H1 (cell line): ENCODE results near the gene PRMT5. TPM values are rescaled to one million over a fixed set of nuclear protein-coding genes. Genes with fewer than 3 reads are reported as not detected.

Experiments used
- polyA plus RNA-seq, 7 experiments: library from polyadenylated mRNA; depleted of rRNA in 3 of 7; stranded (reverse) in 5 of 7; unstranded in 2 of 7; fragments of >200 nt in 5 of 7; fragments of 200-250 nt in 2 of 7; gene quantifications; 1 replicate in 5 of 7; 2 replicates in 1 of 7; 4 replicates in 1 of 7; pipeline versions ENCODE4 v1.2.1 to v1.2.3, GENCODE V29; 2011 to 2013; ENCODE audit warnings: missing spikeins in 2 of 7, mixed read lengths in 2 of 7
- total RNA-seq: library from RNA; stranded (reverse); fragmentation: NEBNext Ultra II Directional; extraction: Animal tissue kit (Norgen Biotek cat#: 25700); gene quantifications from 2 replicates; pipeline ENCODE4 v1.2.1, GENCODE V29; 2021
- TF ChIP-seq, protein P1 (sequence below): fragments of 300-600 bp; sonication (generic); IDR thresholded peaks from 2 replicates; pipeline ENCODE4 v1.7.1; 2012; ENCODE audit warnings: low read length, moderate library complexity, mild to moderate bottlenecking, inconsistent platforms; ENCODE audit not compliant: insufficient replicate concordance

PRMT5 gene
- total and polyA plus RNA-seq, 2 of the 8 experiments (the other 6 are each of a cell fraction or from before 2014, with no cell fraction given) = 171 to 402 TPM

DNA sequence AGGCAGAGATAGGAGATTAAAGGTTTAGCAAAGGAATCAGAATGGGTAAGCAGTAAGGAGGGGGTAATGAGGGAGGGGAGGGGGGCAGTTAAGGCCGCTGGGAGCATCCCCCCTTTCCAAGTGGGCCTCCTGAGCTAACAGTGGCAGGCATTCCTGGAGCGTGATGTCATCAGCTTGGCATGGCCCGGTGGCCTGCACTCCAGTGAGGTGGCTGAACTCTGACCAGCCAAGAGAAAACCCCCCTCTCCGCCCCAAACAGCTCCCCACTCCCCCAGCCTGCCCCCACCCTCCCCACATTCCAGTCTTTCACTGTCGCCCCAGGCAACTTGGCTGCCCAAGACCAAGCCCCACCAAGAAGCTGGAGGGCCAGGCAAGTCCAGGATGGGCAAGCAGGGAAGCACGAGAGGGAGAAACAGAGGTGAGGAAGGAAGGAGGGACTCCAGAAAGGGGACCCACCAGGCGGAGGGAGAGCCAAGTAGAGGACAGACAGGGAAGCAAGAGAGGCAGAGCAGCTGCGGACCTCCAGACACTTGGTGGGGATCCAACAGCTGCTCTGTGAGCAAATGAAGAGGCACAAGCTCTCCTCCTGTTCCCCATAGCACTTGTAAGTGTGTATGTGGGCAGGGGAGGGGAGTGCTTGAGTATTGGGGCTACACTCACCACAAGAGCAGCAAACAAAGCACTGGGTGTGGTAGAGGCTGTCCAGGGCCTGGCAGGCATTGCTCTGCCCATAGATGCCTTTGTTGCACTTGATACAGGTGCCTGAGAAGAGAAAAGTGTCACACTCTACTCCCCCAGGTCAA lies 48.7 kb upstream of the PRMT5 start (continued):
- TF ChIP-seq, protein P1, sequence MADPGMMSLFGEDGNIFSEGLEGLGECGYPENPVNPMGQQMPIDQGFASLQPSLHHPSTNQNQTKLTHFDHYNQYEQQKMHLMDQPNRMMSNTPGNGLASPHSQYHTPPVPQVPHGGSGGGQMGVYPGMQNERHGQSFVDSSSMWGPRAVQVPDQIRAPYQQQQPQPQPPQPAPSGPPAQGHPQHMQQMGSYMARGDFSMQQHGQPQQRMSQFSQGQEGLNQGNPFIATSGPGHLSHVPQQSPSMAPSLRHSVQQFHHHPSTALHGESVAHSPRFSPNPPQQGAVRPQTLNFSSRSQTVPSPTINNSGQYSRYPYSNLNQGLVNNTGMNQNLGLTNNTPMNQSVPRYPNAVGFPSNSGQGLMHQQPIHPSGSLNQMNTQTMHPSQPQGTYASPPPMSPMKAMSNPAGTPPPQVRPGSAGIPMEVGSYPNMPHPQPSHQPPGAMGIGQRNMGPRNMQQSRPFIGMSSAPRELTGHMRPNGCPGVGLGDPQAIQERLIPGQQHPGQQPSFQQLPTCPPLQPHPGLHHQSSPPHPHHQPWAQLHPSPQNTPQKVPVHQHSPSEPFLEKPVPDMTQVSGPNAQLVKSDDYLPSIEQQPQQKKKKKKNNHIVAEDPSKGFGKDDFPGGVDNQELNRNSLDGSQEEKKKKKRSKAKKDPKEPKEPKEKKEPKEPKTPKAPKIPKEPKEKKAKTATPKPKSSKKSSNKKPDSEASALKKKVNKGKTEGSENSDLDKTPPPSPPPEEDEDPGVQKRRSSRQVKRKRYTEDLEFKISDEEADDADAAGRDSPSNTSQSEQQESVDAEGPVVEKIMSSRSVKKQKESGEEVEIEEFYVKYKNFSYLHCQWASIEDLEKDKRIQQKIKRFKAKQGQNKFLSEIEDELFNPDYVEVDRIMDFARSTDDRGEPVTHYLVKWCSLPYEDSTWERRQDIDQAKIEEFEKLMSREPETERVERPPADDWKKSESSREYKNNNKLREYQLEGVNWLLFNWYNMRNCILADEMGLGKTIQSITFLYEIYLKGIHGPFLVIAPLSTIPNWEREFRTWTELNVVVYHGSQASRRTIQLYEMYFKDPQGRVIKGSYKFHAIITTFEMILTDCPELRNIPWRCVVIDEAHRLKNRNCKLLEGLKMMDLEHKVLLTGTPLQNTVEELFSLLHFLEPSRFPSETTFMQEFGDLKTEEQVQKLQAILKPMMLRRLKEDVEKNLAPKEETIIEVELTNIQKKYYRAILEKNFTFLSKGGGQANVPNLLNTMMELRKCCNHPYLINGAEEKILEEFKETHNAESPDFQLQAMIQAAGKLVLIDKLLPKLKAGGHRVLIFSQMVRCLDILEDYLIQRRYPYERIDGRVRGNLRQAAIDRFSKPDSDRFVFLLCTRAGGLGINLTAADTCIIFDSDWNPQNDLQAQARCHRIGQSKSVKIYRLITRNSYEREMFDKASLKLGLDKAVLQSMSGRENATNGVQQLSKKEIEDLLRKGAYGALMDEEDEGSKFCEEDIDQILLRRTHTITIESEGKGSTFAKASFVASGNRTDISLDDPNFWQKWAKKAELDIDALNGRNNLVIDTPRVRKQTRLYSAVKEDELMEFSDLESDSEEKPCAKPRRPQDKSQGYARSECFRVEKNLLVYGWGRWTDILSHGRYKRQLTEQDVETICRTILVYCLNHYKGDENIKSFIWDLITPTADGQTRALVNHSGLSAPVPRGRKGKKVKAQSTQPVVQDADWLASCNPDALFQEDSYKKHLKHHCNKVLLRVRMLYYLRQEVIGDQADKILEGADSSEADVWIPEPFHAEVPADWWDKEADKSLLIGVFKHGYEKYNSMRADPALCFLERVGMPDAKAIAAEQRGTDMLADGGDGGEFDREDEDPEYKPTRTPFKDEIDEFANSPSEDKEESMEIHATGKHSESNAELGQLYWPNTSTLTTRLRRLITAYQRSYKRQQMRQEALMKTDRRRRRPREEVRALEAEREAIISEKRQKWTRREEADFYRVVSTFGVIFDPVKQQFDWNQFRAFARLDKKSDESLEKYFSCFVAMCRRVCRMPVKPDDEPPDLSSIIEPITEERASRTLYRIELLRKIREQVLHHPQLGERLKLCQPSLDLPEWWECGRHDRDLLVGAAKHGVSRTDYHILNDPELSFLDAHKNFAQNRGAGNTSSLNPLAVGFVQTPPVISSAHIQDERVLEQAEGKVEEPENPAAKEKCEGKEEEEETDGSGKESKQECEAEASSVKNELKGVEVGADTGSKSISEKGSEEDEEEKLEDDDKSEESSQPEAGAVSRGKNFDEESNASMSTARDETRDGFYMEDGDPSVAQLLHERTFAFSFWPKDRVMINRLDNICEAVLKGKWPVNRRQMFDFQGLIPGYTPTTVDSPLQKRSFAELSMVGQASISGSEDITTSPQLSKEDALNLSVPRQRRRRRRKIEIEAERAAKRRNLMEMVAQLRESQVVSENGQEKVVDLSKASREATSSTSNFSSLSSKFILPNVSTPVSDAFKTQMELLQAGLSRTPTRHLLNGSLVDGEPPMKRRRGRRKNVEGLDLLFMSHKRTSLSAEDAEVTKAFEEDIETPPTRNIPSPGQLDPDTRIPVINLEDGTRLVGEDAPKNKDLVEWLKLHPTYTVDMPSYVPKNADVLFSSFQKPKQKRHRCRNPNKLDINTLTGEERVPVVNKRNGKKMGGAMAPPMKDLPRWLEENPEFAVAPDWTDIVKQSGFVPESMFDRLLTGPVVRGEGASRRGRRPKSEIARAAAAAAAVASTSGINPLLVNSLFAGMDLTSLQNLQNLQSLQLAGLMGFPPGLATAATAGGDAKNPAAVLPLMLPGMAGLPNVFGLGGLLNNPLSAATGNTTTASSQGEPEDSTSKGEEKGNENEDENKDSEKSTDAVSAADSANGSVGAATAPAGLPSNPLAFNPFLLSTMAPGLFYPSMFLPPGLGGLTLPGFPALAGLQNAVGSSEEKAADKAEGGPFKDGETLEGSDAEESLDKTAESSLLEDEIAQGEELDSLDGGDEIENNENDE = no peak
